ENCODE results near the gene EPX.

EPX gene

DNA sequence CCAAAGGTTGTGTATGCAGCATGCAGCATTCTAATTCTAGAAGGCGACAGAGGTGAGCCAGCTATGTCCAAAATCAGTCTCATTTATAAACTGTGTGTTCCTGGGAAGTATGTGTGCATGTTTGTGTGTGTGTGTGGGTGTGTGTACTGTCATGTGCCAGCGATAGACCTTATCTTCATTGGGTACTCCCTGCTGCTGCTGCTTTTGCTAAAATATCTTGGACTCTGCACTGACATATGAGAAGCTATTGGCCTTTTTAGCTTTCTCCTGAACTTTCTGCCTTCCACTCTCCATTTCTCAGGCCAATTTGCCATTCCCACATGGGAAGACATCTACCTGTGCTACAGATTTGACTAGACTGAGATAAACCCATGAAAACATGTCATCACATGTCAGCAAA, 43.9 kb downstream of the EPX start:
- TF ChIP-seq, protein P1, sequence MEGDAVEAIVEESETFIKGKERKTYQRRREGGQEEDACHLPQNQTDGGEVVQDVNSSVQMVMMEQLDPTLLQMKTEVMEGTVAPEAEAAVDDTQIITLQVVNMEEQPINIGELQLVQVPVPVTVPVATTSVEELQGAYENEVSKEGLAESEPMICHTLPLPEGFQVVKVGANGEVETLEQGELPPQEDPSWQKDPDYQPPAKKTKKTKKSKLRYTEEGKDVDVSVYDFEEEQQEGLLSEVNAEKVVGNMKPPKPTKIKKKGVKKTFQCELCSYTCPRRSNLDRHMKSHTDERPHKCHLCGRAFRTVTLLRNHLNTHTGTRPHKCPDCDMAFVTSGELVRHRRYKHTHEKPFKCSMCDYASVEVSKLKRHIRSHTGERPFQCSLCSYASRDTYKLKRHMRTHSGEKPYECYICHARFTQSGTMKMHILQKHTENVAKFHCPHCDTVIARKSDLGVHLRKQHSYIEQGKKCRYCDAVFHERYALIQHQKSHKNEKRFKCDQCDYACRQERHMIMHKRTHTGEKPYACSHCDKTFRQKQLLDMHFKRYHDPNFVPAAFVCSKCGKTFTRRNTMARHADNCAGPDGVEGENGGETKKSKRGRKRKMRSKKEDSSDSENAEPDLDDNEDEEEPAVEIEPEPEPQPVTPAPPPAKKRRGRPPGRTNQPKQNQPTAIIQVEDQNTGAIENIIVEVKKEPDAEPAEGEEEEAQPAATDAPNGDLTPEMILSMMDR (IDR thresholded peaks at IDR 0.05; ENCODE audit: borderline replicate concordance, control extremely low read depth, extremely low read depth, insufficient read depth, missing control alignments), result no peak
- no peak for DNase-seq (ENCODE audit: low spot score)
- in situ Hi-C loops (cut with MboI; ENCODE audit: low sequenced_read_pairs, unreplicated experiment), result no loop called here

DNA sequence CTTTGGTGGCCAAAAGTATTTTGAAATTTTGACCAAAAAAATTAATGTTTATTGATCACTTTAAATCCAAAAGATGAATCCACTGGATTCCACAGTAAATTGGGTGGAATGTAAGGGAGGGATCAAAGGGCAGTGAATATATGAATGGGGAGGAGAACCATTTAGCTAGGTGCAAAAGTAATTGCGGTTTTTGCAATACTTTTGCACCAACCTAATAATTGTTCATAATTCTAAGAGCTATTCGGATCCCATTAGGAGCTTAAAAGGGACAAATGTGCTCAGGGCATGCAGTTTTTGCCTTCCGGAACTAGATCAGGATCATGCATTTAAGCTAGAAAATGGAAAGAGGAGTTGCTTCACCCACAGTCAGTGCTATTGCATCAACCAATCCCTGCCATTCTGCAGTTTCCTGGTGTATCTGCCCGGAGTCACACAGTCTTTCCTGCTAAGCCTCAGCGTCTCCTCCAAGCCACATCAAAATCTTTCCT, 45.7 kb downstream of the EPX start, which contains the start of gene LPO:
Gene LPO, plus strand, starts transcription at position 438 of the 488 bp plus-strand sequence. CDS start 4,396 bp downstream, outside the sequence.
- in situ Hi-C loops (cut with MboI; ENCODE audit: low sequenced_read_pairs, unreplicated experiment), result no loop called here
- no peak for DNase-seq (ENCODE audit: low spot score)
- TF ChIP-seq, protein P1 (IDR thresholded peaks at IDR 0.05; ENCODE audit: borderline replicate concordance, control extremely low read depth, extremely low read depth, insufficient read depth, missing control alignments), result no peak

DNA sequence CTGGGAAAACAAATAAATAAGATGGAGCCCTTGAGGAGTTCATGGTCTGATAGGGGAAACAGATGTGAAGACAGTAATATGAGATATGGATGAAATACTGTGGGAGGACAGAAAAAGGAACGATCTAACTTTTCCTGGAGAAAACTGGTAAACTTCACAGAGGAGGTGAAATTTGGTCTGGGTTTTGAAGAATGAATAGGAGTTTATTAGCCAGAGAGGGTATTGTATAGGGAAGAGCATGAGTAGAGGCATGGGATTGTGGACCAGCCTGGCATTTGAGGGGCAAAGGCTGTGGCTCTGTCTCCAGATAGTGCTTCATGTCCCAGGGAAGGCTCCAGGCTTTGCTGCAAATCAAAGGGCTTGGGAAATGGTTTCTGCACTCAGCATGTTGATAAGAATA, 47.5 kb downstream of the EPX start:
- in situ Hi-C loops (cut with MboI; ENCODE audit: low sequenced_read_pairs, unreplicated experiment), result no loop called here
- TF ChIP-seq, protein P1 (IDR thresholded peaks at IDR 0.05; ENCODE audit: borderline replicate concordance, control extremely low read depth, extremely low read depth, insufficient read depth, missing control alignments), result no peak
- no peak for DNase-seq (ENCODE audit: low spot score)

DNA sequence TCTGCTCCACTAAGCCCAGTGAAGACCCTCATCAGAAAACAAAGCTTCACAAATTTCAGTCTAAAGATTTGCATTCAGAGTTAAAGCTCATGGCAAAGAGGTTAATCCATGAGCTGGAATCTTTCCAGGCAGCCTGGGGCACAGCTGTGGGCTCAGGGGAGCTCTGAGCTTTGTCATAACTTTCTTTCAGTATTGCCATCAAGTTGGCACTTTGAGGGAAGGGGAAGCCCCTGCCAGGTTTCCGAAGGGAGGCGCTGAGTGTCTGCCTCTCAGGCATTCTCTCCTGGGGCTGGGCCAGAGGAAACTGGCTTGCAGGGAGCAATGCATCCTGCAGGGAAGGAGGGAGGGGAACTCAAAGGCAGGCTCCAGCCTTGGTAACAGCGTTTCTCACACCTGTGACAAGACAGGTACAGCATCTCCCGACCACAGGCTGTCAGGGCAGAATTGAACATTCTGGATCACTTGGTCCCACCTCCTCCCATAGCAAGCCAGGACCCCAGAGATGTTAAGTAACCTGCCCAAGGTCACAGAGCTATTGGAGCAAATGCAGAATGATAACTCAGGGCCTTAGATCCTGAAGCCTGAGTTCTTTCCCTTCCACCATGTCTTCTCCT, 49.8 kb downstream of the EPX start:
- in situ Hi-C loops (cut with MboI; ENCODE audit: low sequenced_read_pairs, unreplicated experiment), result no loop called here

DNA sequence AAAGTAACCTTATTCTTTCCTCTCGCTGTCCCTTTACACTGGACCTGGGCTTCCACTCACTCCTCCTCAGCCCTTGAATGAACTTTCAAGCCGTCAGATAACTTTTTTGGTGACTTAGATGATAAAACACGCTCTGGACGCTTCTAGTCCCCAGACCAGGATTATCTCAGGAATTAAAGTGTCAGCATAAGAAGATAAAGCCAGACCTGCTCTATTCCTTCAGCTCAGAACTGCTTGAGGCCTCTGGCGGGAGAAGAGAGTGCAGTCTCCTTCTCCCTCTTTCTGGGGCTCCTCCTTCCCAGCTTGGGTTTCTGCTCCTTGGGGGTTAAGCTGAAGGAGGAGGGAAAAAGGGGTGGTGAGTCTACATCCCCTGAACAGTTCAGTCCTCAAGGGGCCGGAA, 52.4 kb downstream of the EPX start:
- DNase-seq (ENCODE audit: low spot score), result no peak
- in situ Hi-C loops (cut with MboI; ENCODE audit: low sequenced_read_pairs, unreplicated experiment), result no loop called here
- TF ChIP-seq, protein P1 (IDR thresholded peaks at IDR 0.05; ENCODE audit: borderline replicate concordance, control extremely low read depth, extremely low read depth, insufficient read depth, missing control alignments), result no peak

More for the DNA sequence above, 49.8 kb downstream of the EPX start:
- no peak for DNase-seq (ENCODE audit: low spot score)
- TF ChIP-seq, protein P1 (IDR thresholded peaks at IDR 0.05; ENCODE audit: borderline replicate concordance, control extremely low read depth, extremely low read depth, insufficient read depth, missing control alignments), result no peak

DNA sequence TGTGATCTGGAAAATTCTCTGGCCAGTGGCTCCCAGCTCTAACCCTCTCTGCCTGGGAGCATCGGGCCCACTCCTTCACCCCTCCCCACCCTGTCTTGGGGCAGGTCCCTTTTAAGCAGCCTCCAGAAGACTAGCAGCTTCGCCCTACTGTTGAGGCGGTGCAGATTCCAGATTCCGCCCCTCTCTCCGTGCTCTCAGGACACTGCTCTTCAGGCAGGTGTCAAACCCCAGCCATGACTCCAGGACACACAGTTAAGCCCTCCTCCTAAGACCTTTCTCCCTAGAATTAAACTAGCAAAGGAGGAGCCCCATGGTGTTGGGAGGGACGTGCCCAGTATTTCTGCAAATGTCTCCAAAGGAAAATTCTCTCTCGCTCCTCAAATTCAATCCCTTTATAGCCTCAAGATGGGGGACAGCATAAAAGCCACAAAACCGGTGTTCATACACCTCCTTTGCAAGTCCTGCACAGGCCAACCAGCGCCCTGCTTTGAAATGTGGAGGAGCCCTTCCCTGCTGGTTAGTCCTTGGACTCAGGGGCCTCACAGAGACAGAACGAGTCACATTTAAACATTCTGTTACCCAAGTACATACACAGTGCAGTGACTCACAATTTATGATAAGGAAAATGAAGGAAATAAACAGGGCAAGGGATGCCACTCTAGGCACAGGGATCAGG, 53.0 kb downstream of the EPX start:
- no peak for DNase-seq (ENCODE audit: low spot score)
- TF ChIP-seq, protein P1 (IDR thresholded peaks at IDR 0.05; ENCODE audit: borderline replicate concordance, control extremely low read depth, extremely low read depth, insufficient read depth, missing control alignments), result no peak
- in situ Hi-C loops (cut with MboI; ENCODE audit: low sequenced_read_pairs, unreplicated experiment), result no loop called here
